ENCODE results near the gene MYOM1.
"Not testable (repeated sequence)": the region's sequence is repeated elsewhere in the genome, so short reads cannot be mapped to it uniquely, and the experiment has no call there.

Gene MYOM1

DNA sequence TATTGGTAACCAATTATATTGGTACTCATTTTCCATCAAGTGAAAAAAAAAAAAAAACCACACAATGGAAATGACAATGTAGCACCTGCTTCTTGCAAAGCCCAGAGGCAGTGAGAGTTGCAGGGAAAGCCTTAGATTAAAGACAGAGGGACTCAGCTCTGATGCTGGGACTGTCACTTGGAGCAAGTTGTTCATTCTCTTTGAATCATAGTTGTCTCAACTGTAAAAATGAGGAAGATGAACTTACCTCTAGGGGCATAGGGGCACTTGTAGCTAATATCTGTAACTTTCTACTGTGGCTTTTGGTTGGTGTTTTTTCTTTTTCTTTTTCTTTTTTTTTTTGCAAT lies 125.5 kb downstream of the MYOM1 start:
- DNase-seq (ENCODE audit: insufficient read length, low spot score), result no peak
- FAIRE-seq, result no peak

DNA sequence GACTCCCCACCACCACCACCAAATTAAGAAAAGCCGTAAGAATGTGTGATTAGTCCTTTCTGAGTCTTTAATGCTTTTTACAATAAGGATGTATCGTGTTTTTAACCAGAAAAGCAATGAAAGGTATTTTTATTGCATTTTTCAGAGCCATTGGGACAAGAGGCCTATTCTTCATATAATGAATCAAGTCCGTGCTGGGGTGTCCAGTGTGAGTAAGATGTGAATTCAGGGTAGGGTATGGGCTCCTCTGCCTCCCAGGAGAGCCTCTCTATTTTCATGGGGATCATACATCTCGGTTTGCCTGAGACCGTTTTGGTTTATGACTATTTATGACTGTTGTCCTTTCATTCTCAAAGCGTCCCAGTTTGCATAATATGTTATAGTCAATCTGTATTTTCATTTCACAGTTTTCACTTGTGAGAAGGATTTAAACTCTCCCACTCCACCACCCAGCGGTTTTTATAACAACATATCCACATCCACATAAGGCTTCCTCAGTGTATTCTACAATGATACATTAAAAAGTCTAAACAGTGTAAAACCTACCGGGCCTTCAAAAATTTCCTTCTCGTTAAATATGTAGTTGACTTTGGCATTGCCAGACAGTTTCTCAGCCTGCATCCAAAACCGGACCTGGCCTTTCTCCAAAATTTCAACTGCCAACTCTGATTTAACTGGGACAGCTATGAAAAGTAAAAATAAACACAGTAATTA lies 126.0 kb downstream of the MYOM1 start:
- FAIRE-seq (no peak), DNase-seq (ENCODE audit: insufficient read length, low spot score) (no peak)

DNA sequence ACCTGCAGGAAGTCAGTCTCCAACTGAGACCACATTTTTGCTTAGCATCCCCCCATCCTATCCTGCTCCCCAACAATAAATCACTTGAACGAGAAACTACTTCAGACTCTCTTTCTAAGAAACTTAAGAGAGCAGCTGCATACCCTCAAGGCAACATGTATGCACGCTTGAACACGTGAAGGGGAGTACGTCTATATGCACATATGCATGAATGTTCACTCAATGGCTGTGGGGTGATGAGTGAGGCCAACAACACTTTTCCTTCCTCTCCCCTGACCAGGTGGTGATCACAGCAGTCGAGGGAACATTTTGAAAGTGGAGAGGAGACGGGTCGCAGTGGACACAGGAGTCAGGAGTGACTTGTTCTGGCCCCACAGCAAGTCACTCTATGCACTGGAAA lies 127.0 kb downstream of the MYOM1 start:
- FAIRE-seq, result no peak
- DNase-seq (ENCODE audit: insufficient read length, low spot score), result no peak

DNA sequence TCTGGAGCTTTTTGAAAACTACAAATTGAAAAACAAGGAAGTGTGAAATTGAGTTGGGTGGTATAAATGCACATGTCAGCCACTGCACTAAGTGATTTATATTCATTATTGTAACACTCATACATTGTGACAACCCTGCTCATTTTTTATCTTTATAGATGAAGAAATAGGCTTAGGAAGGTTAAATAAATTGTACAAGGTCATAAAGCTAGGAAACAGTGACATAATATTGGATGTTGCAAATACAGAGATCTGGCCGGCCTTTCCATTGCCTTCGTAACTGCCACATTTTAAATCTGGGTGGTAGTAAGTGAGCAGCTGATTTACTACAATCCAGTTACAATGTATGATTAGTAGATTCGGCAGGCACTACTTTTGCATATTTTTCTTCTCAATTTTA lies 130.2 kb downstream of the MYOM1 start:
- FAIRE-seq (no peak), DNase-seq (ENCODE audit: insufficient read length, low spot score) (no peak)

DNA sequence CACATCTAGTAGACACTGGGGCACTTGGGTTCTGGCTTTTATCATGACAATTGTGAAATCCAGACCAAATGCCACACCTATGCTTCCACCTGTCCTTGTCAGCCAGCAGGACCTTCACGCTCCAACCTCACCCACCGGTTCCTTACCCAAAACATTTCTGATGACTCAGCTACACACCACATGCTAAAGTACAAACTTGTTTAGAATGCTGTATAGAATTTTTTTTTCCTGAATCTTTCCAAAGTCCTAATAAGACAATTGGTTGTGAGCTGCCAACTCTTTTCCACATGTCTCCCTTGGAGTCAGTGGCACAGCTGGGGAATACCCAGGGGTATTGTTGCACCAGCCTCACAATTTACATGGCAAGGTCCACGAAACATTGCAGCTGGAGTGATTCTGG lies 131.3 kb downstream of the MYOM1 start:
- no peak for FAIRE-seq
- DNase-seq (ENCODE audit: insufficient read length, low spot score), result no peak

DNA sequence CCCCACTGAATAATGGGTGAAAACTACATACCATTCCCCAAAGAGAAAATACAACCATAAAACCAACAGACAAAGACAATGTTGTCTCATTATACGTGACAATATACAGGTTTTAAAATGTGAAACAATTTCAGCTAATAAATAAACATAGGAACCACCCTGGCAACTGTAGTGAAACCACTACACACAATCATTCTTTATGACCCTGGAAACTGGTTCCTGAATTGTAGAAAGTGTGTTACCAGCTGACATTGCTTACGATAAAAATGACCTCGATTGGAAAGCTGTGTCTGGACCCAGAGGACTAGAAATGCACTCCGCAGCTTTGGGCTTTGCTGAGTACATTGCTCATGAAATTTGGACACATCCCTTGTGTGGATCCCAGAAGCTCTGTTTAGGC lies 132.9 kb downstream of the MYOM1 start:
- DNase-seq (ENCODE audit: insufficient read length, low spot score), result no peak
- no peak for FAIRE-seq

DNA sequence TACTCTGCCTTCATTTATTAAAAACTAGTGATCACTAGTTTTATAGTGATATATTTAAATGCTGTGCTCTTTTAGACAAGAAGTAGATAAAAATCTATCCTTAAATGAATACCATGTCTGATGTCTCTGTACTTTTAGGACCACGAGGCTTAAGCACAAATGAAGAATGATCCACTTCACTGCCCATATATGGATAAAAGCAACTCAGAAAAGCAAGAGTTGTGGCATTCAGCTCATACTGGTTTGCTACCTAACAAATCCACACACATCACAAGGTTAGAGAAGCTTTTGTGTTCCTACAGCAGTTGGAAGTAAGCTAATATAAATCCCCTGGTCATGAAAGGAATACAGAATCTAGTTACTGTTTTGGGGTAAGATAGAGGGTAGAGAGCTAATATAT lies 134.2 kb downstream of the MYOM1 start:
- FAIRE-seq, result no peak

GRCh38 chr18:3084206-3084605 lies 135.6 kb downstream of the MYOM1 start:
- no peak for DNase-seq (ENCODE audit: insufficient read length, low spot score)
- FAIRE-seq, result no peak

More for the DNA sequence above, 134.2 kb downstream of the MYOM1 start:
- no peak for DNase-seq (ENCODE audit: insufficient read length, low spot score)

GRCh38 chr18:3083766-3084165 lies 136.0 kb downstream of the MYOM1 start:
- FAIRE-seq (no peak), DNase-seq (ENCODE audit: insufficient read length, low spot score) (no peak)

DNA sequence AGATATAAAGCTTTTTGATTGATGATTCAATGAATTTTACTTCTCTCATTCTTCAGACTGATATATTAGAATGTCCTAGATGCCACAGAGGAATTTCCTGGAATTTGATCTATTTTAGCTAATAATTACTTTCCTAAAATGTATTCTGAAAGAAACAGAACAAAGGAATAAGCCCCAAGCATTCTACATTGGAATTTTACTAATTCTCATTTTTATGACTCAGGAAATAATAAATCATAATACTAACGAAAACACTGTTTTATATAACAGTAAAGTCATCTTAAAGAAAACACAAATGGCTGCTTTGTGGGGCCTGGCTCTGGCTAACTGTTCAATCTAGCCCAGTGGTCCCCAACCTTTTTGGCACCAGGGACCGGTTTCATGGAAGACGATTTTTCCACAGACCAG lies 138.2 kb downstream of the MYOM1 start:
- DNase-seq (ENCODE audit: insufficient read length, low spot score), result peak; percentile 18
- FAIRE-seq, result no peak

DNA sequence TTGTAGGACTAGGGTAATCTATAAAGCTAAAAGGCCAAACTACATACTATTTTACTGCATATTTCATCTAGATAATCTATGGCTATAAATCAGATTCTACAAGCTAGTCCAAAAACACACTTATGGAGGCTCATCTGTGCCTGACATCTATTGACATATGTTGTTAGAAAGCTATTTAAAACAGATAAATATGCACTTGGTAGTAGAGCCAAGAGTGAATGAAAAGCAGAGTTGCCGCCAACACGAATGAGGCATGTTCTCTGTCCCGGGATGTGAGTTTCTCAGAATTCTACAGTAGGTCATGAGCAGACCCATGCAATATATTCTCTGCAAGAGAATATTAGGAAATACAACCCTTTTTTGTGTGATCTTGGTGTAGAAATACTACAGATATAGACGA lies 140.1 kb downstream of the MYOM1 start:
- no peak for FAIRE-seq
- DNase-seq (ENCODE audit: insufficient read length, low spot score), result no peak

GRCh38 chr18:3075491-3075890 lies 144.3 kb downstream of the MYOM1 start:
- FAIRE-seq, result no peak

GRCh38 chr18:3074087-3074486 lies 145.7 kb downstream of the MYOM1 start:
- DNase-seq (ENCODE audit: insufficient read length, low spot score), result no peak
- no peak for FAIRE-seq

More at GRCh38 chr18:3075491-3075890, 144.3 kb downstream of the MYOM1 start:
- no peak for DNase-seq (ENCODE audit: insufficient read length, low spot score)

GRCh38 chr18:3073353-3073752 lies 146.4 kb downstream of the MYOM1 start:
- not testable (repeated sequence) for DNase-seq (ENCODE audit: insufficient read length, low spot score); FAIRE-seq

GRCh38 chr18:3071676-3072075 lies 148.1 kb downstream of the MYOM1 start:
- FAIRE-seq (no peak), DNase-seq (ENCODE audit: insufficient read length, low spot score) (no peak)

DNA sequence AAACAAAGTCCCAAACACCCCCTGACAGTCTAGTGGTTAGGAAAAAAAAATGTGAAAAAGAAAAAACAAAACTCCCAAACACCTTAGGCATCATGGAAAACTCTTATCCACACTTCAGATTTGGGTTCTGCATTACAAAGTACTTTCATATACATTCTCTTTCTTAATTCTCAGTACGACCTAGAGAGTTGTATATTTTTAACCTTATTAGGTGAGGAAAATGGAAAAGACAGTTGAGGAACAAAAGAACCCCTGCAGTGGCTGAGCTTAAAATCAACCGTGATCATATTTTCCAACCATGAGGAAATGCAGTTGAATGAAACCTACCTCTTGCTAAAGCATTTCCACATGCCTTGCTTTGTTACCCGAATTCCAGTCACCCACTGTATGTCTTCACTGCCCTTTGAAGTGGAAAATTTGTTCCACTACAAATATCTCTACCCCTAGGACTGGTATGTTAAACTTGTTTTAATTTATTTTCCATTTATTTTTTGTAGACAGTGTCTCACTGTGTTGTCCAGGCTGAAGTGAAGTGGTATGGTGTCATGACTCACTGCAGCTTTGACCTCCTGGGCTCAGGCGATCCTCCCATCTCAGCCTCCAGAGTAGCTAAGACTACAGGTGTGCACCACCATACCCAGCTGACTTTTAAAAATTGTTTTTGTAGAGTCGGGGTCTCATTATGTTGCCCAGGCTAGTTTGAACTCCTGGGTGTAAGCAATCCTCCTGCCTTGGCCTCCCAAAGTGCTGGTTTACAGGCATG lies 149.9 kb downstream of the MYOM1 start:
- FAIRE-seq (no peak), DNase-seq (ENCODE audit: insufficient read length, low spot score) (no peak)

DNA sequence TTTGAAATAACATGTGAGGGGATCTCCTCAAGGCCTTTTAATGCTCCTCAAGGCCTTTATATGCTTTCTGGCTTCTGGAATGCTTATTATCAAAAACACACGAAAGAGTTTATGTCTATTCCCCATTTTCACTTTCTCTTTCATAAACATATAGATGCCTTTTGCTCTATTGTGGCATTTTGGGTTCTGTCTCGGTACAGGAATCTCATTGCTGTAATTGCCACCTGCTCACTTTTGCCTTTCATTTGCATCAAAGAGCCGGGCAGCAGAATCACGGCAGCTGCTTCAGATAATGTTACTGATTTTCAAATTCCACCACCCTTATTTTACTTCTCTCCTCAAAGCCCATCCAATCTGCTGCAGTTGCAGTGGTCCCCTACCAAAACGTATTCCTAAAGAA lies 152.0 kb downstream of the MYOM1 start:
- DNase-seq (ENCODE audit: insufficient read length, low spot score) (no peak), FAIRE-seq (no peak)

- FAIRE-seq (no peak), DNase-seq (ENCODE audit: insufficient read length, low spot score) (no peak)
Observed at GRCh38 chr18:3067165-3067661, 152.6 kb downstream of the MYOM1 start.

GRCh38 chr18:3066341-3067110 lies 153.2 kb downstream of the MYOM1 start:
- no peak for DNase-seq (ENCODE audit: insufficient read length, low spot score)
- FAIRE-seq, result no peak

- not testable (repeated sequence) for DNase-seq (ENCODE audit: insufficient read length, low spot score); FAIRE-seq
Observed at GRCh38 chr18:3063766-3064165, 156.0 kb downstream of the MYOM1 start.
